Mammary epithelial cell (primary cell): ENCODE measurements around the gene TAF4.

Experiments used
- CTCF ChIP-seq, 2 donors: IDR thresholded peaks in 1 of 2; conservative IDR thresholded peaks in 1 of 2; 2 replicates each; pipeline ENCODE4 v1.5.1; 2011 to 2012; ENCODE audit warnings: inconsistent platforms in 2 of 2, low read length in 2 of 2, mild to moderate bottlenecking in 2 of 2, control low read depth in 1 of 2, low read depth in 1 of 2; ENCODE audit not compliant: insufficient read depth in 1 of 2; ENCODE audit errors: extremely low read depth in 1 of 2
- EZH2 ChIP-seq: IDR thresholded peaks from 2 replicates; pipeline ENCODE4 v1.6.1; 2012; ENCODE audit warnings: low read length, inconsistent platforms, borderline replicate concordance

DNA sequence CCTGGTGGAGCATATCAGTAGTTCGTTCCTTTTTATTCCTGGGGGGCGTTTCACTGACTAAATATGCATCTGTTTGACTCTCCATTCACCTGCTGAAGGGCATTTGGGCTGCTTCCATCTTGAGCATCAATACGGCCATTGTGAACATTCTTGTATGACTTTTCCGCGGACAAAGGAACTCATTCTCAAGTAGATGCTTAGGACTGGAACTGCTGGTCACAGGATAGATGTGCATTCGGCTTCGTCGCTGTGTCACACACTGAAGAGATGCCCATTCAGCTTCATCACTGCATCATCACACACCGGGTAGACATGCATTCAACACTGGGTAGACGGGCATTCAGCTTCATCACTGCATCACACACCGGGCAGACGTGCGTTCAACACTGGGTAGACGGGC lies 95.3 kb downstream of the TAF4 start:
- TF ChIP-seq CTCF (conservative IDR thresholded peaks at IDR 0.05 in 1 of 2, IDR thresholded peaks at IDR 0.05 in 1 of 2; ENCODE audit: extremely low read depth in 1 of 2, insufficient read depth in 1 of 2, low read depth in 1 of 2, low read length in 2 of 2) = no peak
- TF ChIP-seq EZH2 = no peak
